ENCODE measurements around the gene CELSR3.

Gene CELSR3

DNA sequence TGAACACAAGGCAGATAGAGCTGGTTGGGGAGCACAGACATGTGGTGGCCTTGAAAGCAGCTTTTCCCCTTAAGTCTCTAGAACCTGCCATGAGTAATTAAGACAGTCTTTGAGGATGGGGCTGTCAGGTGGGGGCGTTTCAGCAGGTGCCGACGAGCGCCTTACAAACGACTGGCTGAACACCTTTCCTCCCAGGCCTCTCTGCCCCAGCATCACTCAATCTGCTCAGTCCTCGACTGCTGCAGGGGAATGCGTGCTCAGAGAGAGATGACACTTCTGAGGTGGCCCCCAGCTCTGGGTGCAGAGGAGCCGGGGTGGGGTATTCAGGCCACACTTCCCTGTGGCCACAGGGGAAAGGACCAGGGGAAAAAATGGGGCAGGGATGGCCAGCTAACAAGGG lies 31.1 kb upstream of the CELSR3 start:
- no peak overlapping the region for H3K27ac ChIP-seq (replicated peaks)
- no peaks in the 10 kb centered on the region for H3K27me3 ChIP-seq (ENCODE audit: insufficient read depth, poor library complexity, severe bottlenecking)
- H3K4me3 ChIP-seq (replicated peaks; ENCODE audit: insufficient read depth, low read length), result no peak overlapping the region
- DNase-seq (ENCODE audit: low read depth in 1 of 2, low spot score in 1 of 2), result no peak
- no peak for TF ChIP-seq SPI1 (IDR thresholded peaks at IDR 0.05; ENCODE audit: borderline replicate concordance, low read depth)
- no peak for TF ChIP-seq POLR2AphosphoS5 (IDR thresholded peaks at IDR 0.05; ENCODE audit: low read depth)
- TF ChIP-seq GABPA (IDR thresholded peaks at IDR 0.05; ENCODE audit: low read depth), result no peak
- TF ChIP-seq, protein P1, sequence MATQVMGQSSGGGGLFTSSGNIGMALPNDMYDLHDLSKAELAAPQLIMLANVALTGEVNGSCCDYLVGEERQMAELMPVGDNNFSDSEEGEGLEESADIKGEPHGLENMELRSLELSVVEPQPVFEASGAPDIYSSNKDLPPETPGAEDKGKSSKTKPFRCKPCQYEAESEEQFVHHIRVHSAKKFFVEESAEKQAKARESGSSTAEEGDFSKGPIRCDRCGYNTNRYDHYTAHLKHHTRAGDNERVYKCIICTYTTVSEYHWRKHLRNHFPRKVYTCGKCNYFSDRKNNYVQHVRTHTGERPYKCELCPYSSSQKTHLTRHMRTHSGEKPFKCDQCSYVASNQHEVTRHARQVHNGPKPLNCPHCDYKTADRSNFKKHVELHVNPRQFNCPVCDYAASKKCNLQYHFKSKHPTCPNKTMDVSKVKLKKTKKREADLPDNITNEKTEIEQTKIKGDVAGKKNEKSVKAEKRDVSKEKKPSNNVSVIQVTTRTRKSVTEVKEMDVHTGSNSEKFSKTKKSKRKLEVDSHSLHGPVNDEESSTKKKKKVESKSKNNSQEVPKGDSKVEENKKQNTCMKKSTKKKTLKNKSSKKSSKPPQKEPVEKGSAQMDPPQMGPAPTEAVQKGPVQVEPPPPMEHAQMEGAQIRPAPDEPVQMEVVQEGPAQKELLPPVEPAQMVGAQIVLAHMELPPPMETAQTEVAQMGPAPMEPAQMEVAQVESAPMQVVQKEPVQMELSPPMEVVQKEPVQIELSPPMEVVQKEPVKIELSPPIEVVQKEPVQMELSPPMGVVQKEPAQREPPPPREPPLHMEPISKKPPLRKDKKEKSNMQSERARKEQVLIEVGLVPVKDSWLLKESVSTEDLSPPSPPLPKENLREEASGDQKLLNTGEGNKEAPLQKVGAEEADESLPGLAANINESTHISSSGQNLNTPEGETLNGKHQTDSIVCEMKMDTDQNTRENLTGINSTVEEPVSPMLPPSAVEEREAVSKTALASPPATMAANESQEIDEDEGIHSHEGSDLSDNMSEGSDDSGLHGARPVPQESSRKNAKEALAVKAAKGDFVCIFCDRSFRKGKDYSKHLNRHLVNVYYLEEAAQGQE (IDR thresholded peaks at IDR 0.05; ENCODE audit: insufficient replicate concordance, low read depth), result no peak
- no peak for TF ChIP-seq CTCF (IDR thresholded peaks at IDR 0.05; ENCODE audit: insufficient read depth, low read length)

DNA sequence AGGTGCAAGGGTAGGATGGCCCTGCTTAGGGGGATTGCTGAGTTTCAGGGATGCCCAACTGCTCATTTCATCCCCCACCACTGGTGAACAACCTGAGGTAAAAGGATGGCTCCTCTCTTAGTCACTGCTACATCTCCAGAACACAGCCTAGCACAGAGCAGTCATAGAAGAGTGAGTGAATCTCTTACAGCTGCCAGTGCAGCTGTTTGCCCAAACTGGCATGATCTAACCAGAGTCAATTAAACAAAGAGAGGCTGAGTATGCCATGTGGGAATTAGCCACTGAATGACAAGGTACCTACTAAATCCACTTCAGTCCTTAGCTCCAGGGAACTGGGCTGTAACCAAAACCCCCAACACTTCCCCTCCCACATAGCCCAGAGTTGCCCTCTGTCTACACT lies 29.9 kb upstream of the CELSR3 start:
- no peak for TF ChIP-seq POLR2AphosphoS5 (IDR thresholded peaks at IDR 0.05; ENCODE audit: low read depth)
- TF ChIP-seq, protein P1 (IDR thresholded peaks at IDR 0.05; ENCODE audit: insufficient replicate concordance, low read depth), result no peak
- TF ChIP-seq GABPA (IDR thresholded peaks at IDR 0.05; ENCODE audit: low read depth), result no peak
- TF ChIP-seq CTCF (IDR thresholded peaks at IDR 0.05; ENCODE audit: insufficient read depth, low read length), result no peak
- no peak for TF ChIP-seq SPI1 (IDR thresholded peaks at IDR 0.05; ENCODE audit: borderline replicate concordance, low read depth)
- Histone ChIP-seq H3K27ac (replicated peaks) (no peak overlapping the region), H3K4me3 (replicated peaks; ENCODE audit: insufficient read depth, low read length) (no peak overlapping the region)

DNA sequence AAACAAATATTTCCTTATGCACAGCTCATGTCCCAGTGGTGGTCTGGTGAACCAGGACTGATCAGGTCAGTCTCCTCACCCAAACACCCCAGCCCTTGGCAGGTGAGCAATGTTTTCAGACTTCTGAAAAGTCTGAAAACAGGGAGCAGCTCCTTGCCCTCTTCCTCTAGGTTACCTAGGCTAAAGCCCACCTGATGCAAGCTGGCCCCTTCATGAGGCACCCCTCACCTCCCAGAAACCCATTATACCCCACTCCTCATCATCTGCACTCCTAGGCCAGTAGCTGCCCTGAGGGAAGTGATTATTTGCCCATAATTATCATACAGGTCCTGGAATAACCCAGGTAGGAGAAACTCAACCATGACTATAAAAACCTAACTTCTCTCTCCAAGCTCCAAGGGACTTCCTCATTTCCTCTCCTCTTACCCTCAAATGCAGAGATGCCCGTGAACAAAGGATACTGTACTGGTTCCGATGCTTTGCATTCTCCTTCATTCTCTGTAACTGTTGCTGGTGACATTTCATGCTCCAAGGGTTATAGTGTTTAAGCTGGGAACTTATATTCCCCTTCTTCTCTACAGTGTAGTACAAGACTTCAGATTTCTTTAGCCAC lies 28.3 kb upstream of the CELSR3 start:
- Histone ChIP-seq H3K27me3 (ENCODE audit: insufficient read depth, poor library complexity, severe bottlenecking) (no peaks in the 10 kb centered on the region), H3K27ac (replicated peaks) (no peak overlapping the region), H3K4me3 (replicated peaks; ENCODE audit: insufficient read depth, low read length) (no peak overlapping the region)
- DNase-seq (ENCODE audit: low read depth in 1 of 2, low spot score in 1 of 2), result no peak
- TF ChIP-seq CTCF (IDR thresholded peaks at IDR 0.05; ENCODE audit: insufficient read depth, low read length) (no peak), SPI1 (IDR thresholded peaks at IDR 0.05; ENCODE audit: borderline replicate concordance, low read depth) (peak; percentile 85), POLR2AphosphoS5 (IDR thresholded peaks at IDR 0.05; ENCODE audit: low read depth) (no peak)
- TF ChIP-seq, protein P1 (IDR thresholded peaks at IDR 0.05; ENCODE audit: insufficient replicate concordance, low read depth), result no peak

More for the DNA sequence above, 29.9 kb upstream of the CELSR3 start:
- H3K27me3 ChIP-seq (ENCODE audit: insufficient read depth, poor library complexity, severe bottlenecking), result no peaks in the 10 kb centered on the region
- no peak for DNase-seq (ENCODE audit: low read depth in 1 of 2, low spot score in 1 of 2)

Measured in HL-60 (cell line).